CD4-positive, alpha-beta T cell treated with Interleukin-10 for 1 hour (primary cell): ENCODE results near the gene RGS4.

Experiments used
- DNase-seq: peaks from one replicate; pipeline ENCODE4 v3.0.0-alpha.2; 2020

RGS4 gene

DNA sequence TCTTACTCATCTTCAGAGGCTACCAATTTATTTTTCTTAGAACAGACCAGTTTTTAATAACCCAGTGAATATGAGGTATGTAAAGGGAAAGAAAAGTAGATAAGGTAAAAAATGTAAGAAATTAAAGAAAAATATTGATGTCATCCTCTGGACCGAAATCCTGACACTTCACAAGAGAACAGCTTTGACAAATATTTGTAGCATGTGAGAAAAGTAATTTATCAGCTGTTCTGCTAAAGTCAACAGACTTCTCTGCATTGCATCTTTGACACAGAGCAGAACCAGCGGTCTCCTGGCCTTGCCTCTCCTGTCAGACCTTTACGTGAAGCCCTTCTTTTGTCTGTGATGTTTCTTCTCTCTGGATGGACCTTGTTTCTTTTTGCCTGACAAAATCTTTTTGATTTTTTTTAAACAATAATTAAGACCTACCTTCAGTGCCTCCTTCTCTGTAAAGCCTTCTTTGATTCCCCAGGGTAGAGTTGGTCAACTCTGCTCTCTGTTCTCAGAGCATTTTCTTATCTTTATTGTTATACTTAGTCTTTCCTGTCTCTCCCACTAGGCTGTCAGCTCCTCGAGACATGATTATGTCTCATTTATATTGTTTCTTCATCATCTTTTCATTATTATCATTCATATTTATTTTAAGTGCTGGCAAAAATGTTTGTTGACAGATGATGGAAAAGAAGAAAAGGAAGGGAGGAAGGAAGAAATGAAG lies 35.4 kb downstream of the RGS4 start:
- DNase-seq = no peak

DNA sequence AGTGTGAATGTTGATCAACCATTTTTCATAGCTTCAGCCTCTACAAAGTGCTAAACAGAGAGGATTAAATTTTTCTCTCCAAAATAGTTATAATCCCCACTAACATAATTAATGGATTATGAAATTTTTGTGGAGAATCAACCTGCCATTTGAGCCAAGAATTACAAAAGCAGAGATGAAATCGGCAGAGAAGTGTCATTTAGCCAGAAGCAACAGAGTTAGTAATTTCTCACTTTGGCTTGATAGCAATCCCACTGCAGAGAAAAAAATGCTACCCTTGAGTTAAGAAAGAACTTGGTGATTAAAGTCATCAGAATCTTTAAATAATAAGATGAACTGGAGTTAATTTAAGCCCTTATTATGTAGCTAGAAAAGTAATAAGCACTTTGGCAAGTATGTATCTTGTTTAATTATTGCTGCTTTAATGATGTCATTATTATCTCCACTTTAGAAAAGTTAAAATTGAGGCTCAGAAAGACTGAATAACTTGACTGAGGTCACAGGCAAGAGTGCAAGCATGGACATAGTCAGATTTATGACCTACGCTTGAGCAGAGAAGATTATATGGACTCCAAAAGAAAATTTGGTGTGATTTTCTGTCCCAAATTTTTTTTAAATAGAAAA lies 37.3 kb downstream of the RGS4 start:
- DNase-seq = no peak

DNA sequence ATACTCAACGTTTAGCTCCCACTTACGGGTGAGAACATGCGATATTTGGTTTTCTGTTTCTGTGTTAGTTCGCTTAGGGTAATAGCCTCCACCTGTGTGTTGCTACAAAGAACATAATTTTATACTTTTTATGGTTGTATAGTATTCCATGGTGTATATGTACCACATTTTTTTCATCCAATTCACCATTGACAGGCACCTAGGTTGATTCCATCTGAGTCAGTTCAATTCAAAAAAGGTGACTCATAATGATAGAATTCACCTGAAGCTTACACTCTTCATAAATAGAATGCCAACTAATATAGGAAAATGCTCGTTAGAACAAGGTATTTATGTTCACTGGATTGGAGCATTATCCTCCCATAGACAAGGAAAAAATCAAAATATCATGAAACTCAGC lies 38.5 kb downstream of the RGS4 start:
- DNase-seq = no peak

DNA sequence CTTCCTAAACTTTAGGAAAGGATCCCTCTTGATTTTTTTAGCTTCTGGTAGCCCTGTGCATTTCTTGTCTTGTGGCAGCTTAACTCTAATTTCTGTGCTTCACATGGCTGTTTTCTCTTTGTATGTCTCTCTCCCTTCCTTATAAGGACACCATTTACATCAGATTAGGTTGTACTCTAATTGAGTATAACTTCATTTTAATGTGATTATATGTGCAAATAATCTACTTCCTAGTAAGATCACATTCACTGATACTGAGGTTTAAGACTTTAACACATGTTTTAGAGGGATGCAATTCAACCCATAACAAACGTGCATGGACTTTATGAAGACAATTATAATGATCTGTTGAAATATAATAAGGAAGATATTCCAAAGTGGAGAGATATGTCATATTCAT lies 46.7 kb downstream of the RGS4 start:
- no peak for DNase-seq

DNA sequence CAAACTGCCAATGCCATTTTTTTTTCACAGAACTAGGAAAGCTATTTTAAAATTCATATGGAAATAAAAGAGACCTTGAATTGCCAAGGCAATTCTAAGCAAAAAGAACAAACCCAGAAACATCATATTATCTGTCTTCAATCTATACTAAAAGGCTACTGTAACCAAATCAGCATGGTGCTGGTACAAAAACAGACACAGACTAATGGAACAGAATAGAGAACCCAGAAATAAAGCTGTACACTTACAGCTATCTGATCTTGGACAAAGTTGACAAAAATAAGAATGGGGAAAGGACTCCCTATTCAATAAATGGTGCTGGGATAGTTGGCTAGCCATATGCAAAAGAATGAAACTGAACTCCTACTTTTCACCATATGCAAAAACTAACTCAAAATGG lies 50.5 kb downstream of the RGS4 start:
- DNase-seq = no peak

DNA sequence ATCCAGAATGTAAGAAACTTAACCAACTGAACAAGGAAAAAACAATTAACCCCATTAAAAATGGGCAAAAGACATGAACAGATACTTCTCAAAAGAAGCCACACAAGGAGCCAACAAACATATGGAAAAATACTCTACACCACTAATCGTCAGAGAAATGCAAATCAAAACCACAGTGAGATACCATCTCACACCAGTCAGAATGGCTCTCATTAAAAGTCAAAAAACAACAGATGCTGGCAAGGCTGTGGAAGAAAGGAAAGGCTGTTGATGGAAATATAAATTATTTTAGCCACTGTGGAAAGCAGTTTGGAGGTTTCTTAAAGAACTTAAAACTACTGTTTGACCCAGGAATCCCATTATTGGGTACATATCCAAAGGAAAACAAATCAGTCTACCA lies 51.2 kb downstream of the RGS4 start:
- no peak for DNase-seq

DNA sequence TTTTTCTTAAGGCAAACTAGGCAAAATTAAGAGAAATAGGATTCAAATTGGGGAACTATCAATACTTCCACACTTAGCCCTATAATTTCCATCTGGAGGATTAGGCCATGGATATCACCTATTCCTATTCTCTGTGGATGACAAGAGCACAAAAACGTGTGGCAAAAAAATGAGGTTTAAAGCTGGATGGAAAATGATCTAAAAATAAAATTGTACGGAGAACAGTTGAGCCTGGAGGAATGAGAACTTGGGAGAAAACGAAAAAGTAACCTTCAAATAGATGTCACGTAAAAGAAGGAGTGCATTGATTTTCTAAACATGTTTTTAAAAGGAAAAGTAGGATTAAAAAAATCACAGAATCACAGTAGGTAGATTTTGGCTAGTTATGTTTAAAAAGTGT lies 55.7 kb downstream of the RGS4 start:
- no peak for DNase-seq
